MM.1S (cell line): ENCODE measurements around the gene MMP7.

Experiments used
- DNase-seq: peaks from one replicate; pipeline ENCODE4 v3.0.0-alpha.2; 2015
- H2AFZ ChIP-seq: fragments of 300-600 bp; sonication (generic); 2 replicates; pipeline ENCODE4 v1.6.0; 2016; ENCODE audit warnings: antibody characterized with exemption, low read length
- H3F3A ChIP-seq: fragments of 300-600 bp; sonication (generic); 2 replicates; pipeline ENCODE4 v1.6.1; 2016; ENCODE audit warnings: mild to moderate bottlenecking, antibody characterized with exemption, low read length, moderate library complexity, mixed read lengths; ENCODE audit not compliant: insufficient read depth
- H3K27ac ChIP-seq: fragments of 300-600 bp; sonication (generic); 2 replicates; pipeline ENCODE4 v1.5.1; 2016; ENCODE audit warnings: mild to moderate bottlenecking, low read length
- H3K27me3 ChIP-seq: fragments of 300-600 bp; sonication (generic); replicated peaks from 2 replicates; pipeline ENCODE4 v1.6.0; 2016; ENCODE audit warnings: low read length; ENCODE audit not compliant: insufficient read depth
- H3K36me3 ChIP-seq: fragments of 300-600 bp; sonication (generic); replicated peaks from 2 replicates; pipeline ENCODE4 v1.6.1; 2016; ENCODE audit warnings: mild to moderate bottlenecking, low read length, mixed read lengths; ENCODE audit not compliant: insufficient read depth
- H3K4me1 ChIP-seq: fragments of 300-600 bp; sonication (generic); 2 replicates; pipeline ENCODE4 v1.6.1; 2016; ENCODE audit warnings: low read length, mixed read lengths
- H3K4me2 ChIP-seq: fragments of 300-600 bp; sonication (generic); 2 replicates; pipeline ENCODE4 v1.6.0; 2016; ENCODE audit warnings: low read depth, low read length
- H3K4me3 ChIP-seq: fragments of 300-600 bp; sonication (generic); 2 replicates; pipeline ENCODE4 v1.5.1; 2016; ENCODE audit warnings: low read length, mixed read lengths
- H3K79me2 ChIP-seq: fragments of 300-600 bp; sonication (generic); 2 replicates; pipeline ENCODE4 v1.6.1; 2016; ENCODE audit warnings: mixed run types, low read length, mixed read lengths
- H3K9ac ChIP-seq: fragments of 300-600 bp; sonication (generic); 2 replicates; pipeline ENCODE4 v1.6.1; 2016; ENCODE audit warnings: low read length, mixed read lengths
- H3K9me2 ChIP-seq: fragments of 300-600 bp; sonication (generic); replicated peaks from 2 replicates; pipeline ENCODE4 v1.6.1; 2016; ENCODE audit warnings: mild to moderate bottlenecking, low read length, mixed read lengths; ENCODE audit not compliant: insufficient read depth
- H3K9me3 ChIP-seq: fragments of 300-600 bp; sonication (generic); replicated peaks from 2 replicates; pipeline ENCODE4 v1.6.1; 2016; ENCODE audit warnings: mild to moderate bottlenecking, low read length, mixed read lengths; ENCODE audit not compliant: insufficient read depth
- H4K20me1 ChIP-seq: fragments of 300-600 bp; sonication (generic); 2 replicates; pipeline ENCODE4 v1.6.1; 2016; ENCODE audit warnings: mild to moderate bottlenecking, low read length, moderate library complexity, mixed read lengths; ENCODE audit not compliant: insufficient read depth
- CTCF ChIP-seq: fragments of 300-600 bp; sonication (generic); IDR thresholded peaks from 2 replicates; pipeline ENCODE4 v1.5.1; 2016; ENCODE audit warnings: antibody characterized with exemption, low read length, mixed read lengths
- EZH2 ChIP-seq: fragments of 300-600 bp; sonication (generic); optimal IDR thresholded peaks from 2 replicates; pipeline ENCODE3; 2017; ENCODE audit warnings: low read depth, mild to moderate bottlenecking, antibody characterized with exemption, low read length, mixed read lengths
- EZH2phosphoT487 ChIP-seq: fragments of 300-600 bp; sonication (generic); IDR thresholded peaks from 2 replicates; pipeline ENCODE4 v1.6.1; 2018; ENCODE audit warnings: antibody characterized with exemption, low read length

The MMP7 gene

DNA sequence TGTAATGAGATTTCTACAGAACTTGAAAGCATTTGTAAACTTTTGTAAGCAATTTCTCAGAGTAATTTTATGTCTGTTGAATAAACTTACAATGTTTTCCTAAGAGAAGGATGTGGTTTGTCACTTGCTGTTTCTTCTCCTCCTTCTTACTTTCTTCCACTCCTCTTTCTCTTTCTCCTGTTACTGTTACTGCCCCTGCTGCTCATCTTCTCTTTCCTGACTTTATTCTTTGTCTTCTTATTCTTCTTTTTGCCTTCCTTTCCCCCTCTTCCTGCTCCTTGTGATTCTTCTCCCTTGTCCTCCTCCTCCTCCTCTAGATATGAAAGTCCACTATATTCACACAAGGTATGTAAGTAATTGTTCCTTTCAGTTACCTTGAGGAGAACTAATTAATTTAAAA lies 31.1 kb upstream of the MMP7 start:
- Histone ChIP-seq H3K4me1 (peaks cover 24% of the 10 kb centered on the region), H3F3A (peaks cover 13% of the 10 kb centered on the region), H3K4me3 (no peak overlapping the region), H3K4me2 (no peak overlapping the region), H3K9me3 (no peaks in the 10 kb centered on the region), H3K27me3 (peaks cover 70% of the 10 kb centered on the region), H3K36me3 (no peaks in the 10 kb centered on the region), H3K9me2 (no peaks in the 10 kb centered on the region), H3K79me2 (no peaks in the 10 kb centered on the region), H3K9ac (no peak overlapping the region), H2AFZ (no peak overlapping the region), H3K27ac (no peak overlapping the region), H4K20me1 (no peaks in the 10 kb centered on the region; the same call in 1 of the 2 replicates)
- no peak for TF ChIP-seq EZH2
- no peak for TF ChIP-seq EZH2phosphoT487
- no peak for DNase-seq

DNA sequence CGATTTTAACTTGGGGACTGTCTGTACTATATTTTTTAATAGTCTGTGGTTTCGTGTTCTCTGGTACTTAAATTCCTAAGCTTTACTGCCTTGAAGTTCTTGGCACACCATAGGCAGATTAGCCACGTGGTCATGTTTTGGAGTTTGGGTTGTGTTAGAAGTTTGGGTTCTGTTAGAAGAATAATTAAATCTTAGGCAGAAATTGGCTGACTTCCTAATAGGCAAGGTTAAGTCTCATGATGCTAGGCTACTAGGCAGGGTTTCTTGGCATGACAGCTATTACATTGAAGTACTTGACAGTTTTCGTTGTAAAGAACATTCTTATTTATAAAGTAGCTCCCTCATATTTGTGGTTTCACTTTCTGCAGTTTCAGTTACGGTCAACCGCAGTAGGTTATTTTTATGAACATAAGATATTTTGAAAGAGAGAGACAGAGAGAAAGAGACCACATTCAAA lies 30.0 kb upstream of the MMP7 start:
- TF ChIP-seq EZH2 (no peak), CTCF (no peak), EZH2phosphoT487 (no peak)

DNA sequence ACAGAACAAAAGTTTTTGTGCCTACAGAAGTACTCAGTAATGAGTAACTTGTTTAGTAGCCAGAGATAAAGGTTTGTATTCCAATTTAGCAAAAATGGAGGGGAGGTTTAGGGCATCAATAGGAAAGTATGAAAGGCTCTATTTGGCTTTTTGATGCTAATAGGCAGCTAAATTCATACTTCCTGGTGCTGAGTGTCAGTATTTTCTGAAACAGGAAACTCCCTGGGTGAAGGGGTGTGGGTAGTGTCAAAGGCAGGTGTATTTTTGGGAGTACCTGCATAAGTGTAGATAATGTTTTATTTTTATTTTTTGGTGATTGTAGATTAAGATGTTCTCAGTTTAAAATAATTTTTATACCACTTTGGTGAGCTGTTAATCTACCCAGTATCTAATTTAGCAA lies 29.3 kb upstream of the MMP7 start:
- Histone ChIP-seq H3K27ac (no peak overlapping the region), H3K36me3 (no peaks in the 10 kb centered on the region), H3K4me3 (peak overlapping the region; percentile 10; the same call in 1 of the 2 replicates), H4K20me1 (no peaks in the 10 kb centered on the region; the same call in 1 of the 2 replicates), H3K4me1 (peaks cover 24% of the 10 kb centered on the region), H3K79me2 (no peaks in the 10 kb centered on the region), H2AFZ (no peak overlapping the region), H3K9me3 (no peaks in the 10 kb centered on the region), H3F3A (peaks cover 13% of the 10 kb centered on the region), H3K9me2 (no peaks in the 10 kb centered on the region), H3K9ac (no peak overlapping the region), H3K4me2 (peak overlapping the region; percentile 67), H3K27me3 (peaks cover 55% of the 10 kb centered on the region)
- DNase-seq = peak; percentile 53
- no peak for TF ChIP-seq EZH2
- no peak for TF ChIP-seq EZH2phosphoT487
- TF ChIP-seq CTCF = no peak

More for the DNA sequence above, 30.0 kb upstream of the MMP7 start:
- H3K36me3 ChIP-seq = no peaks in the 10 kb centered on the region
- peaks cover 13% of the 10 kb centered on the region for H3F3A ChIP-seq
- H3K27ac ChIP-seq = no peak overlapping the region
- H3K27me3 ChIP-seq = peaks cover 62% of the 10 kb centered on the region
- no peak overlapping the region for H2AFZ ChIP-seq
- no peaks in the 10 kb centered on the region for H3K9me2 ChIP-seq
- DNase-seq = peak; percentile 83
- H3K4me1 ChIP-seq = peaks cover 24% of the 10 kb centered on the region
- H4K20me1 ChIP-seq = no peaks in the 10 kb centered on the region; the same call in 1 of the 2 replicates
- H3K79me2 ChIP-seq = no peaks in the 10 kb centered on the region
- no peak overlapping the region for H3K4me3 ChIP-seq
- peak overlapping the region; percentile 67 for H3K4me2 ChIP-seq
- no peak overlapping the region for H3K9ac ChIP-seq
- H3K9me3 ChIP-seq = no peaks in the 10 kb centered on the region

- no peaks in the 10 kb centered on the region for H3K9me3 ChIP-seq
- peaks cover 12% of the 10 kb centered on the region for H3K4me1 ChIP-seq
- H3K79me2 ChIP-seq = no peaks in the 10 kb centered on the region
- H3K9me2 ChIP-seq = no peaks in the 10 kb centered on the region
- H3F3A ChIP-seq = peaks cover 7% of the 10 kb centered on the region
- no peaks in the 10 kb centered on the region for H3K36me3 ChIP-seq
- H3K4me2 ChIP-seq = no peak overlapping the region
- H2AFZ ChIP-seq = no peak overlapping the region
- no peak for DNase-seq
- no peak overlapping the region for H3K9ac ChIP-seq
- TF ChIP-seq CTCF = no peak
- H4K20me1 ChIP-seq = no peaks in the 10 kb centered on the region
- peaks cover 18% of the 10 kb centered on the region for H3K27me3 ChIP-seq
- no peak overlapping the region for H3K27ac ChIP-seq
- no peak overlapping the region for H3K4me3 ChIP-seq
These were observed 24.5 kb upstream of the MMP7 start for GRCh38 chr11:102555091-102555490.
